A549 (cell line): ENCODE measurements around the gene WASF2. TPM values are rescaled to one million over a fixed set of nuclear protein-coding genes. Genes with fewer than 3 reads are reported as not detected.

Source experiments
- ATAC-seq, 2 experiments: fragments of 200-7000 bp in 1 of 2; fragments of >200 bp in 1 of 2; cut with Nextera tagmentation in 1 of 2; cut with Tn5 transposase in 1 of 2; 3 replicates each; pipeline versions ENCODE4 v1.8.0 to v1.9.1; 2018 to 2020; ENCODE audit warnings: mild to moderate bottlenecking in 1 of 2, moderate library complexity in 1 of 2
- CTCF ChIA-PET: fragments of 300-600 bp; sonication (Branson Sonifier 250); formaldehyde crosslinking; extraction: SDS; loops from one replicate; lab custom pipeline; 2021; ENCODE audit warnings: antibody characterized with exemption, inconsistent platforms; lab: Yijun Ruan, JAX
- POLR2A ChIA-PET: fragments of 350-600 bp; formaldehyde crosslinking; extraction: SDS; loops from one replicate; lab custom pipeline; 2021; ENCODE audit warnings: antibody characterized with exemption, inconsistent platforms; lab: Yijun Ruan, JAX
- DNase-seq, 2 experiments: peaks; one replicate each; pipeline versions ENCODE4 v3.0.0 to v3.0.0-alpha.2; 2011 to 2016; ENCODE audit warnings: low read depth in 1 of 2, low spot score in 1 of 2
- FAIRE-seq: peaks from 2 replicates; lab custom pipeline; 2011; peaks lifted over from hg19 to GRCh38; lab: Jason Lieb, UNC
- H3K27ac ChIP-seq, 2 experiments: fragments of >200 bp; sonication (Bioruptor Twin); formaldehyde crosslinking; 3 replicates each; pipeline ENCODE4 v1.5.1; 2016 to 2017
- H3K4me1 ChIP-seq: fragments of >200 bp; sonication (Bioruptor Twin); formaldehyde crosslinking; 3 replicates; pipeline ENCODE4 v1.6.1; 2016
- H3K4me2 ChIP-seq: fragments of >200 bp; sonication (Bioruptor Twin); formaldehyde crosslinking; 3 replicates; pipeline ENCODE4 v1.6.1; 2016
- H3K4me3 ChIP-seq: fragments of >200 bp; sonication (Bioruptor Twin); formaldehyde crosslinking; 3 replicates; pipeline ENCODE4 v1.5.1; 2016
- H3K9me3 ChIP-seq: fragments of >200 bp; sonication (Bioruptor Twin); formaldehyde crosslinking; 3 replicates; pipeline ENCODE4 v1.6.1; 2016
- BCL3 ChIP-seq: fragments of >200 bp; sonication (Bioruptor Twin); formaldehyde crosslinking; IDR thresholded peaks from 3 replicates; pipeline ENCODE4 v1.6.1; 2016
- BHLHE40 ChIP-seq: IDR thresholded peaks from 2 replicates; pipeline ENCODE4 v1.6.1; 2012; ENCODE audit warnings: low read depth, low read length, inconsistent platforms
- CBX2 ChIP-seq: fragments of 200-600 bp; sonication (generic); IDR thresholded peaks from 2 replicates; pipeline ENCODE4 v1.6.1; 2016; ENCODE audit warnings: low read depth, mild to moderate bottlenecking, borderline replicate concordance
- CBX8 ChIP-seq: fragments of 200-600 bp; sonication (generic); IDR thresholded peaks from 2 replicates; pipeline ENCODE4 v1.6.1; 2016
- CEBPB ChIP-seq, 2 experiments: fragments of >200 bp in 1 of 2; sonication (Bioruptor Twin) in 1 of 2; formaldehyde crosslinking in 1 of 2; IDR thresholded peaks; 2 replicates each; pipeline ENCODE4 v1.6.1; 2012 to 2016
- EHF ChIP-seq: fragments of 250-450 bp; sonication (Bioruptor Pico); IDR thresholded peaks from 2 replicates; pipeline ENCODE4 v1.5.0; 2020; ENCODE audit warnings: mild to moderate bottlenecking
- EHMT2 ChIP-seq: fragments of 200-600 bp; sonication (generic); IDR thresholded peaks from 2 replicates; pipeline ENCODE4 v1.6.1; 2016; ENCODE audit warnings: antibody characterized with exemption, low read depth, mild to moderate bottlenecking, moderate library complexity
- EP300 ChIP-seq, 2 experiments: fragments of >200 bp; sonication (Bioruptor Twin); formaldehyde crosslinking; IDR thresholded peaks; 2 replicates in 1 of 2; 3 replicates in 1 of 2; pipeline ENCODE4 v1.6.1; 2016 to 2017
- FOSB ChIP-seq: fragments of 250-450 bp; sonication (Bioruptor Pico); IDR thresholded peaks from 2 replicates; pipeline ENCODE4 v1.5.0; 2020; ENCODE audit warnings: mild to moderate bottlenecking, moderate library complexity
- FOSL2 ChIP-seq, 2 experiments: fragments of 450-650 bp in 1 of 2; fragments of >200 bp in 1 of 2; sonication (Bioruptor Twin) in 1 of 2; formaldehyde crosslinking; IDR thresholded peaks; 2 replicates each; pipeline versions ENCODE4 v1.5.0 to v1.6.1; 2016 to 2020; ENCODE audit warnings: mild to moderate bottlenecking in 1 of 2, moderate library complexity in 1 of 2
- FOXS1 ChIP-seq: fragments of 250-450 bp; sonication (Bioruptor Pico); IDR thresholded peaks from 2 replicates; pipeline ENCODE4 v1.5.0; 2020; ENCODE audit warnings: mild to moderate bottlenecking, moderate library complexity
- GATA3 ChIP-seq: IDR thresholded peaks from 2 replicates; pipeline ENCODE4 v1.6.1; 2012; ENCODE audit warnings: borderline replicate concordance
- HOXA7 ChIP-seq: fragments of 250-450 bp; sonication (Bioruptor Pico); IDR thresholded peaks from 2 replicates; pipeline ENCODE4 v1.5.0; 2020; ENCODE audit warnings: mild to moderate bottlenecking, moderate library complexity
- JUN ChIP-seq, 2 experiments: fragments of >200 bp; sonication (Bioruptor Twin); formaldehyde crosslinking; IDR thresholded peaks; 2 replicates in 1 of 2; 3 replicates in 1 of 2; pipeline ENCODE4 v1.6.1; 2016 to 2017
- JUNB ChIP-seq: fragments of >200 bp; sonication (Bioruptor Twin); formaldehyde crosslinking; IDR thresholded peaks from 2 replicates; pipeline ENCODE4 v1.6.1; 2016
- MAX ChIP-seq: IDR thresholded peaks from 2 replicates; pipeline ENCODE4 v1.6.1; 2012
- MAZ ChIP-seq: fragments of 150-350 bp; IDR thresholded peaks from 2 replicates; pipeline ENCODE4 v1.6.1; 2014; ENCODE audit warnings: antibody characterized with exemption, low read depth, low read length, borderline replicate concordance
- NFE2L2 ChIP-seq: fragments of 150-350 bp; conservative IDR thresholded peaks from 2 replicates; pipeline ENCODE4 v1.6.1; 2014; ENCODE audit warnings: low read length
- PBX3 ChIP-seq: IDR thresholded peaks from 2 replicates; pipeline ENCODE4 v1.6.1; 2012
- PHF8 ChIP-seq: fragments of 200-600 bp; sonication (generic); IDR thresholded peaks from 2 replicates; pipeline ENCODE4 v1.6.1; 2016; ENCODE audit warnings: low read depth, mild to moderate bottlenecking, antibody characterized with exemption, moderate library complexity, borderline replicate concordance
- POLR2A ChIP-seq: IDR thresholded peaks from 2 replicates; pipeline ENCODE4 v1.6.1; 2012; ENCODE audit warnings: mild to moderate bottlenecking, low read length
- RAD21 ChIP-seq, 2 experiments: fragments of >200 bp in 1 of 2; sonication (Bioruptor Twin) in 1 of 2; formaldehyde crosslinking in 1 of 2; IDR thresholded peaks in 1 of 2; conservative IDR thresholded peaks in 1 of 2; 2 replicates in 1 of 2; 3 replicates in 1 of 2; pipeline ENCODE4 v1.6.1; 2012 to 2018; ENCODE audit warnings: inconsistent platforms in 1 of 2
- RFX5 ChIP-seq: fragments of 450-650 bp; IDR thresholded peaks from 2 replicates; pipeline ENCODE4 v1.7.1; 2014; ENCODE audit warnings: antibody characterized with exemption, mild to moderate bottlenecking, moderate library complexity
- TP53 ChIP-seq: fragments of 250-450 bp; sonication (Bioruptor Pico); IDR thresholded peaks from 2 replicates; pipeline ENCODE4 v1.5.0; 2021; ENCODE audit warnings: mild to moderate bottlenecking, moderate library complexity
- USF2 ChIP-seq: fragments of 450-650 bp; IDR thresholded peaks from 2 replicates; pipeline ENCODE4 v1.6.1; 2014; ENCODE audit warnings: antibody characterized with exemption
- ZFP36 ChIP-seq: fragments of 450-650 bp; IDR thresholded peaks from 2 replicates; pipeline ENCODE4 v1.6.1; 2014; ENCODE audit warnings: borderline replicate concordance; ENCODE audit not compliant: partially characterized antibody
- ZNF302 ChIP-seq: fragments of 250-450 bp; sonication (Bioruptor Pico); IDR thresholded peaks from 2 replicates; pipeline ENCODE4 v1.9.0; 2021; ENCODE audit warnings: inconsistent platforms, mild to moderate bottlenecking, moderate library complexity
- WGBS: methylation state at CpG from one replicate; pipeline ENCODE4 v1.1.6; 2017; ENCODE audit errors: missing lambda C conversion rate; 5-methylcytosine and 5-hydroxymethylcytosine counted together
- polyA minus RNA-seq: library from RNA; depleted of rRNA, polyadenylated mRNA; stranded (reverse); fragments of >200 nt; gene quantifications from 2 replicates; pipeline ENCODE4 v1.2.3, GENCODE V29; 2011; rRNA and poly(A)+ RNA removed
- polyA plus RNA-seq, 4 experiments: library from polyadenylated mRNA; depleted of rRNA in 3 of 4; stranded (reverse); fragments of >200 nt; fragmentation: RNase III in 1 of 4; extraction: RNeasy Plus Mini Kit Qiagen cat#74134 plus additional on column Dnase treatment in 1 of 4; gene quantifications; 2 replicates in 3 of 4; 3 replicates in 1 of 4; pipeline ENCODE4 v1.2.3, GENCODE V29; 2011 to 2017

The WASF2 gene
- polyA plus RNA-seq (2011; rRNA removed) (40.8 and 44.9 TPM in 2 replicates), polyA plus RNA-seq (2017; fragmentation: RNase III; extraction: RNeasy Plus Mini Kit Qiagen cat#74134 plus additional on column Dnase treatment) (22.7 to 23.4 TPM (median 23.4 TPM) in 3 replicates), polyA minus RNA-seq (38.8 and 41.7 TPM in 2 replicates)
- polyA plus RNA-seq (2012; cell fraction: cytosol; rRNA removed): 18.5 and 24.6 TPM in 2 replicates
- 21.8 and 24.8 TPM in 2 replicates for polyA plus RNA-seq (2012; cell fraction: nucleus; rRNA removed)

- ATAC-seq (peak; percentile 93), FAIRE-seq (no peak), DNase-seq (peak; percentile 80 to 94)
- Histone ChIP-seq H3K4me3 (peak within 1 kb of the TSS; percentile 82), H3K9me3 (no peaks in the 10 kb centered on the region), H3K27ac (peak within 1 kb of the TSS; percentile 92 to 100), H3K4me2 (peak within 1 kb of the TSS; percentile 90), H3K4me1 (peaks cover 5% of the 10 kb centered on the region)
- ChIA-PET POLR2A (interaction anchor here (0.7 to 0.8 kb wide), 2 partner anchors 66 to 74 kb away, joined by 3 read pairs; no protein-coding TSS in a partner anchor), CTCF (interaction anchor here (0.6 to 1.0 kb wide), 2 partner anchors 67 to 72 kb away, joined by 4 read pairs; no protein-coding TSS in a partner anchor)
- WGBS: 2% methylated on average over 26 of the region's 50 CpGs
- TF ChIP-seq EP300 (IDR thresholded peaks at IDR 0.05) (peak in 1 of 2 experiments; percentile 9; a peak in 1 of 5 replicates), BHLHE40 (peak; percentile 55), FOSB (CRISPR knock-in tag) (no peak), CEBPB (IDR thresholded peaks at IDR 0.05) (peak in 1 of 2 experiments; percentile 53; a peak in 1 of 4 replicates), EHMT2 (no peak), PBX3 (peak; percentile 46; the same call in 1 of the 2 replicates), RAD21 (conservative IDR thresholded peaks at IDR 0.05 in 1 of 2, IDR thresholded peaks at IDR 0.05 in 1 of 2) (no peak), ZFP36 (no peak), FOSL2 (IDR thresholded peaks at IDR 0.05) (0 out of 2 replicates have a peak, but pooled peaks have one; percentile 26), FOSL2 (CRISPR knock-in tag; IDR thresholded peaks at IDR 0.05) (peak; percentile 82), TP53 (CRISPR knock-in tag) (peak; percentile 54; the same call in 1 of the 2 replicates), CBX8 (no peak), MAZ (no peak), ZNF302 (CRISPR knock-in tag) (no peak), RFX5 (peak; percentile 34; the same call in 1 of the 2 replicates), BCL3 (peak; percentile 45; the same call in 1 of the 3 replicates), CBX2 (no peak), NFE2L2 (no peak), MAX (peak; percentile 46; the same call in 1 of the 2 replicates), PHF8 (peak; percentile 77; the same call in 1 of the 2 replicates), HOXA7 (CRISPR knock-in tag) (peak; percentile 65; the same call in 1 of the 2 replicates), FOXS1 (CRISPR knock-in tag) (no peak), USF2 (no peak), EHF (CRISPR knock-in tag) (no peak), GATA3 (peak; percentile 72; the same call in 1 of the 2 replicates), POLR2A (peak; percentile 77), JUNB (0 out of 2 replicates have a peak, but pooled peaks have one; percentile 28), JUN (IDR thresholded peaks at IDR 0.05) (peak in 1 of 2 experiments; percentile 63; a peak in 2 of 5 replicates)
Measured at GRCh38 chr1:27489973-27490741, at the start of gene WASF2. TSS of gene WASF2 (minus strand) at chr1:27490167. CDS start at chr1:27428890, 61,277 bp downstream.
